GM12872 (cell line): Measurements from ENCODE around the gene TFB1M.

Source experiments
- TF ChIP-seq, protein P1 (sequence below): IDR thresholded peaks from 3 replicates; pipeline ENCODE4 v1.5.1; 2011; ENCODE audit warnings: low read depth, mild to moderate bottlenecking, low read length, moderate library complexity; ENCODE audit not compliant: insufficient read depth

Gene TFB1M

DNA sequence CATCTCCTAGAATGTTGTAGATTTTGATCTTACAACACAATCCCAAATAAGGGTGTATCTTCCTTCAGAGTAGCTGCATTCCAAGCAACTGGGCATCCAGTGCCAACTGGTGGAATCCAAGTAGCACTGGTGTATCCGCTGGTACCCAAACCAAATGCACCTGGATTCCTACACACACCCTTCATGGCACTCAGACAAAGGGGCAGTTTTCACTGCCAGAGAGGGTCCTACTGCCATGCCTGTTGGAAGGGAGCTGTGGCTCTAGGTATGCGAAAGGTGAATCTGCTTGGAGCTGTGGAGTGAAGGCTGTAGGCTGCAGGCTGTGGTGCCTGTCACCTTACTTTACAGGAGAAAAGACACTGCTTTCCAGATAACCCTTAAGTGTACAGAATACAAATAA, 67.5 kb downstream of the TFB1M start:
- TF ChIP-seq, protein P1, sequence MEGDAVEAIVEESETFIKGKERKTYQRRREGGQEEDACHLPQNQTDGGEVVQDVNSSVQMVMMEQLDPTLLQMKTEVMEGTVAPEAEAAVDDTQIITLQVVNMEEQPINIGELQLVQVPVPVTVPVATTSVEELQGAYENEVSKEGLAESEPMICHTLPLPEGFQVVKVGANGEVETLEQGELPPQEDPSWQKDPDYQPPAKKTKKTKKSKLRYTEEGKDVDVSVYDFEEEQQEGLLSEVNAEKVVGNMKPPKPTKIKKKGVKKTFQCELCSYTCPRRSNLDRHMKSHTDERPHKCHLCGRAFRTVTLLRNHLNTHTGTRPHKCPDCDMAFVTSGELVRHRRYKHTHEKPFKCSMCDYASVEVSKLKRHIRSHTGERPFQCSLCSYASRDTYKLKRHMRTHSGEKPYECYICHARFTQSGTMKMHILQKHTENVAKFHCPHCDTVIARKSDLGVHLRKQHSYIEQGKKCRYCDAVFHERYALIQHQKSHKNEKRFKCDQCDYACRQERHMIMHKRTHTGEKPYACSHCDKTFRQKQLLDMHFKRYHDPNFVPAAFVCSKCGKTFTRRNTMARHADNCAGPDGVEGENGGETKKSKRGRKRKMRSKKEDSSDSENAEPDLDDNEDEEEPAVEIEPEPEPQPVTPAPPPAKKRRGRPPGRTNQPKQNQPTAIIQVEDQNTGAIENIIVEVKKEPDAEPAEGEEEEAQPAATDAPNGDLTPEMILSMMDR: no peak

DNA sequence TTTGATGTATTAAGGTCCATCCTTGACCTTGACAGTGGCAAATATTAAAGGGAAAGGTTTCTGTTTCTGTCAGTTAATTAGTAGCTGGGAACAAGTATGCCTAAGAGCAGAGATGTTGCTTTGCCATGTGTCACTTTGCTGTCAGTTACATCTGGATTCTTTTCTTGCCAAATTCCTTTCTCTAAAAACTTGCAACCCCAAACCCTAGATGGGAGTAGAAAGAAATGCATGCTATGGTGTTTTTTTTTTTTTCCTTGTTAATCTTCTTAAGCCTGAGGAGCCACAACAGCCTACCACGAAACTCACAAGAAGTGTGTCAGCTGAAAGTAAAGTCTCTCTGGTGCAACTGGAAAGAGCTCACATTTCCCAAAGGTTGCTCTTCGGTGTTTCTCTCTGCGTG, 68.5 kb downstream of the TFB1M start:
- TF ChIP-seq, protein P1: no peak

DNA sequence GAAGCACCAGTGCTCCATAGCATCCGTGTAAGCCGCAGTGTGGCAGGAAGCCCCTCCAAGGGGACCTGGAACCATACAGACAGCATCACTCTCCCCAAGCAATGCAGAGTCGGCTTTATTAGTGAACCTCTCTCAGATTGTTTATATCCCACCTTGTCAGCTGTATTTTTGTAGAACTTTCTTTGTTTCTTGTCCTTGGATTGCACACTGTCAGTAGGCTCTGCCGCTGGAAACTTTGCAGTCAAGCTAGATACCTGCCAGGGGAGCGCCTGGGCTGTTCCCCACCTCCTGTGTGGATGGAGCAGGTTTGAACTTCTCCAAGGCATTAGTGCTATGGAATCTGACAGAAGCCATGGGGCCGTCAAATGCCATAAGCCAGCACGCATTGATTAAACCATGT, 69.1 kb downstream of the TFB1M start:
- TF ChIP-seq, protein P1: no peak

DNA sequence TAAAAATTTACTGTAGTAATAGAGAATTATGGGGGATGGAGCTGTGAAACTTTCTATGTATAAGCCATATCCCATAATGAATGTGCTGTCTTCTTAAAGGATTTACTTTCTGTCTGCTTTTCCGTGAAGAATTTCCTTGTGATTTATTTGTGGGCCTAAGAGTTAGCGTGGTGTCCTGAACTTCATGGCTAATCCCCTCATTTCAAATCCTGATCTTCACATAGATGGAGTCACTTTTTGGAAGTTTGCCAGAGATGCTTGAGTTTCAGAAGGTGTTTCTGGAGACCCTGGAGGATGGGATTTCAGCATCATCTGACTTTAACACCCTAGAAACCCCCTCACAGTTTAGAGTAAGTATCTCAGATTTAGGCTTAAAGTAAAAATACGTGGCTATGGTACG, 69.8 kb downstream of the TFB1M start:
- TF ChIP-seq, protein P1: no peak

DNA sequence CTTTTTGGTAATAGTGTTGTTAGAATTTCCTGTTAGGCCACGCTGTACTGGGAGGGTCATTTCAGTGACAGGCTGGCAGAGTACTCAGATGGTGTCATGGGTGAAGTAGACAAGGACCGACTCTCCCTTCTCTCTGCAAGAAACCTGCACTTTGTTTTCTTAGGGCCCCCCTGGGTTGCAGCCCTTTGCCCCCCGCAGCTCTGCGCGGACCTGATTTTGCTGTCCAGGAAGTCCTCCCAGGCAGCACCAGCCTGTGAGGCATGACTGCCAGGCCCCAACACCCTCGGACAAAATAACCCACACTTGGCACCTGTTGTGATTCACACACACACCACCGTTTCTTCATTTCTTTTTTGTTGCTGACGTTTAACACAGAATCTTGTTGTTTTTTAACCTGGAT, 72.3 kb downstream of the TFB1M start:
- TF ChIP-seq, protein P1: no peak

DNA sequence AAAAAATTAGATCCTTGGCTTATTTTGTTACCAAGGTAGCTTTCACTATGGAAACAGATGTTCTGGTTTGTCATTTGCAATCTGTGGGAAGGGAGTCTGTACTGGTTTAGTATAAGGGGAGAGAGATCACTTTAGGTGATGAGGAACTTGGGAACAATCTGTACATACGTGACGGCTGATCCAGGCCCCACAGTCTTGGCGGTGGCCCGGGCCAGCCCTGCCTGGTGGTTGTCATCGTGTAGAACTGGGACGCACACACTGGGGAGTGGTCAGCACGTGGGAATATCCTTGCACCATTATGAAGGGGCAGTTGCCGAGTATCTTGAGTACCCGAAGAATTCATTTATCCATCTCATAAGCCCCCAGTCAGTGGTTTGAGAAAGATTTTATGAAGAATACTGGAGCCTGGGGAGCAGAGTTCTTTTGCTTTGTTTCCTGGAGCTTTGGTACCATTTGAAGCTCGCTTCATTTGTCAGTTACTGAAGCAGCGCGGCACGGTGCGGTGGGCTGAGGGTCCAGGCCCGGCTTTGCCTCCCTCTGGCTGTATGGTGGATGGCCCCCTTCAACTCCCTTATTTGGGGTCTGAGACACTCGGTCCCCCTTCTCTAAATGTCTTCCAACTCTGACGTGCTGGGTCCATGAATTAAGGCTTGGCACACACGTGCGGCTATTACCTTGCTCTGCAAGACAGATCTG, 73.2 kb downstream of the TFB1M start:
- TF ChIP-seq, protein P1: no peak

DNA sequence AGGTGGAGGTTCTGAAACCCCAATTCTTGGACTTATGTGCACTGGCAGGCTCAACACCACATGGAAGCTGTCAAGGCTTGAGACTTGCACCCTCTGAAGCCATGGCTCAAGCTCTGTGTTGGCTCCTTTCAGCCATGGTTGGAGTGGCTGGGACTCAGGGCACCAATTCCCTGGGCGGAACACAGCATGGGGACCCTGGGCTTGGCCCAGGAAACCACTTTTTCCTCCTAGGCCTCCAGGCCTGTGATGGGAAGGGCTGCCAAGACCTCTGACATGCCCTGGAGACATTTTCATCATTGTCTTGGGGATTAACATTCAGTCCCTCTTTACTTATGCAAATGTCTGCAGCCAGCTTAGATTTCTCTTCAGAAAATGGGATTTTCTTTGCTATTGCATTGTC, 76.7 kb downstream of the TFB1M start:
- TF ChIP-seq, protein P1: no peak

DNA sequence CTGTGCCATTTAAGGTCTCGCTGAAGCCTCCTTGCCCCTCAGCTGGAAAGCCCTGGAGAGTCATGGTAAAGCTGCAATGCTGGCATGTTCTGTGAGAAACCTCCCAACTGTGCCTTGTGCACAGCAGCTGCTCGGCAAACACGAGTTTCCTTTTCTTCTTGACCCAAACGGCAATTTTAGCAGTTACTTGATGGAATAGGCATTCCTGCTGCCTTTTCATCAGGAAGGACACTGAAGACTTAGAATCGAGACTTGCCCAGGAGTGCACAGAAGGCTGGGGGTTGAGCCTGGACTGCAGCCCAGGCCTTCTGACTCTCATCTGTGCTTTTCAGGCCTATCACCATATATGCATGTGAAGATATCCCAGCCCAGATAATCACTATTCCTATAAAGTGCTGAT, 79.2 kb downstream of the TFB1M start:
- TF ChIP-seq, protein P1: no peak
